Right hindlimb (tissue), 1 donor: ENCODE measurements around the gene PSMD5.

Source experiments
- DNase-seq: peaks from one replicate; pipeline ENCODE4 v3.0.0-alpha.2; 2018

Gene PSMD5

DNA sequence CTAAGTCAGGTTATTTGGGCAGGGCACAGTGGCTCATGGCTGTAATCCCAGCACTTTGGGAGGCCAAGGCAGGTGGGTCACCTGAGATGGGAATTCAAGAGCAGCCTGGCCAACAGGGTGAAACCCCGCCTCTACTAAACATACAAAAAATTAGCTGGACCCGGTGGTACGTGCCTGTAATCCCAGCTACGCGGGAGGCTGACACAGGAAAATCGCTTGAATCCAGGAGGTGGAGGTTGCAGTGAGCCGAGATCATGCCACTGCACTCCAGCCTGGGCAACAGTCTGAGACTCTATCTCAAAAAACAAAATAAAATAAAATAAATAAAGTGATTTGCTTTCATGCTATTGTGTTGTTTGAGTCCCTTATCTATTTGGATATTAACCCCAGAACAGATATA, 41.3 kb downstream of the PSMD5 start:
- no peak for DNase-seq

DNA sequence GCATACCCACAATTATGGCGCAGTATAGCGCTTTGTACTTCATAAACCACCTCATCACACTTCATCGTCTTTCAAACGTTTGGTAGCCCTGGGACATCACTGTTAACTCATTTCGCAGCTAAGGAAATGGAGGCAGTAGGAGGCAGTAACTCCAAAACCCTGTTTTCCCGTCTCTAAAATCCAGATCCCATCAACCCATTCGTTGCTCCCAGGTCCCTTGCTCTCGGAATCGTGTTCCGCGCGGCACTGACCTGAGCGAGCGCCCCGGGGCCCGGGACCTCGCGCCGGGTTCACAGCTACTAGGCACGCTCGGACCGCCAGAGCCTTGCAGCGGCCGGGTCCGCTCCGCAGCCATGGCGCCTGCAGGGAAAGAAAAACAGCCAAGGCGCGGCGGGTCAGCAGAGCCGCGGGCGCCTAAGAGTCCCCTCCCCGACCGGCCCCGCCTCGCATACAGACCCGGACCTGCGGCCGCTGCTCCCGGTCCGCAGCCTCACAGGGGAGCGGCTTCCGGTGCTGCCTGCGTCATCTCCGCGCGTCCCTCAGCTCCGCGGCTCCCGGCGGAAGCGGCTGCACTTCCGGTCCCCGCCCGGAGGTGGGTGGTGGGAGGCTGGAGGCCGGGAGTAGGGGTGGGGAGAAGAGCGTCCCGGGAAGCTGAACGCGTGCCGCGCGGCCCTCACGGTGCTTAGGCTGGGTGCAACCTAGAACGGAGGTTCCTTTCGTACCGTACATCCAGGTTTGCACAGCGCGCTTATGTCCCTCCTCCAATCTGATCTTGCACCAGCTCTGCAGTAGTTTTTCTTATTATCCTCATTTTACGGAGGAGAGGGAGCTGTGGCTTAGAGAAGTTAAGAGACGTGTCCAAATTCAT, 49.6 kb downstream of the PSMD5 start, which contains the start of gene FBXW2:
TSS of gene FBXW2 (minus strand) at position 519 of the 868 bp plus-strand sequence. CDS start 5,158 bp downstream, outside the sequence.
- peak; percentile 96 for DNase-seq

DNA sequence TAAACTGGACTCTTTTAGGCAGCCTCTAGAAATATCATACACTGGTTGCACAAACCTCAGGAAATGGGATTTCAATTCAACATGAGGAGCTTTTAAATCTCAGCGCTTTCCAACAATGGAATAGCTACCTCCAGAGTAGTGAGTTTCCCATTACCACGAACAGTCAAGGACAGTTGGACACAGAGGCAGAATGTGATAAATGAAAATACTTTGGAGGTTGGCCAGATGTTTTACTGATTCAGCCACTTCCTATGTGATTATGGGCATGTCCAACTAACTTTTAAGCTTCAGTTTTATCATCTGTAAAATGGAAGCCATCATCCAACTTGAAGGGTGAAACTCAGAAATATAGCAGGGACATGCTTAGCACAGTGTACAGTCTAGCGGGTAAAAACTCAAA, 51.6 kb downstream of the PSMD5 start:
- no peak for DNase-seq

DNA sequence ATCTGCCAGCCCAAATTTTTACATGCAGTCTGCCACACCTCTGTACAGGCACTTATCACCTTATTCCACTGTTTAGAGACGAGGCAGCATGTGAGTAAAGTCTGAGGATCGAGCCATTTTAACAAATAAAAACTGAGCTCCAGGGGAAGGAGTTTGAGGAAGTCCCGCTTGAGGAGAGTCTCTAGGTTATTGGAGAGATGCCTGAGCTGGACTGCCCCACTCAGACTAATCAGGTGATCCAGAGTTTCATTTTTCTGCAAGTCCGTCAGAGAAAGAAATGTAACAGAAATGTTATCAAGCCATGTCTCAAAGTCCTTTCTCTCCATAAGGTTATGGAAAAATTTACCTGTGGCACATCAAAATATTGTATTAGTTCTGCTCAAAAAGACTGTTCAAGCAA, 54.8 kb downstream of the PSMD5 start:
- no peak for DNase-seq

DNA sequence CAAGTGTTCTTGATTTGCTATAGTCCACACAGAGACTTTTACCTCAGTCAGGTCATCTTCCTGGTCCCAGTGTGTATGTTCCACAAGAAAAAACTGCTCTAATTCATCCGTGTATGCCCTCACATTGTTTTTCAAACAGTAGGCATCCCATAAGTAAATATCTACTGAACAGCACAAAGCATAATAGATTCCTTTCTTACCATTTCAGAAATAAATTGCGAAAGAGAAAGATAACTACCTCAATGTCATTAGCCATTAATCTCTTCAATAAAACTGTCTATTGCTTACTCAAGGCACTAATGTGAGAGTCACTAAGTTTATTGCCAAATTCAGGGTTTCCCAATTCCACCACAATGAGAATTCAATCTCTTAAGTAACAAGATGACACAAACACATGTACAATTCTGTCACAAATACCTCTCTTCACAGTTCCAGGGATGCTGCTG, 59.1 kb downstream of the PSMD5 start:
- no peak for DNase-seq

DNA sequence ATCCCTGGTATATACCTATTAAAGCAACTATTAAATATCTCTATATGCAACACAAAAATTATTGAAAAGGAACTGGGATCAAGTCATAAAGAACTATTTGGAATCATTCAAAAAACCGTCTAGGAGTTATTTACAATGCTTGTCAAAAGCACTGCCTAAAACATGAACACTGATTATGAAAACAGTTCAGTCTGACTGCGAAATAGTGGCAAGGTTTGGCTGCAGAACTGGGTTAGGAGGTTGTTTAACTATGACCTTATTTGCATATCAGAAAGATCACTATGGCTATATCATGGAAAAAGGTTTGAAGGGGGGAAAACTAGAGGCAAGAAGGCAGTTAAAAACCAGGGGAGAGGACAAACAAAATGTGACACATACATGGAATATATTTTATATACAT, 61.5 kb downstream of the PSMD5 start:
- DNase-seq: no peak

DNA sequence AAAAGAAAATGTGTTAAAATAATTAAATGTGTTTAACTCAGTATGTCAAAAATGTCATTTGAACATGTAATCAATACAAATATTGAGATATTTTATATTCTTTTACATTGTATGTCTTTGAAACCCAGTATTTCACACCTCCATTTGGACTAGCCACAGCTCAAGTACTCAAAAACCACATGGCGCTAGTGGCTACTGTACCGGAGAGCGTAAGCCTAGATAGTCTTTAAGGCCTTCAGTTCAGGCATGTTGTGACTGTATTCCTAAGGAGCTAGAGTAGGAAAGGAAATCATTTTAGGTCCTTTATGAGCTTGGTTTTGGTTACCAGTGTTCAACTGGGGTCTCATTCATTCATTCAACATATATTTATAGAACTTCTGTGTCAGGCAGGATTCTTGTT, 62.4 kb downstream of the PSMD5 start:
- DNase-seq: no peak

DNA sequence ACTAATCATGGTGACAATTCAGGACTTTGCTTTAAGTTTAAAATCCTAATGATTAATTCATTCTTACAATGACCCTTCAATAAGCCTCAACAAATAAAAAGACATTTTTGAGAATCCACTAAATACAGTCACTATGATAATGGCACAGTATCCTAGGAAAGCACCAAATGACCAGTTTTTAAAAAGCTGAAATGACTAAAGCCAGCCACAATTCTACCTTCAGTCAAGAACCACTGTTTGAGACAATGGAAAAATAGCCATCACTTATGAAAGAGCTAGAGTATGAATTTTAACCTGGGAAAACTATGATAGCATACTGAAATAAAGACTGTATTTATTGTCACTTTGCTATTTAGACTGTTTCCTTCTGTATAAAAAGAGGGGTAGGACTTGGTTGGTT, 63.5 kb downstream of the PSMD5 start:
- DNase-seq: no peak

DNA sequence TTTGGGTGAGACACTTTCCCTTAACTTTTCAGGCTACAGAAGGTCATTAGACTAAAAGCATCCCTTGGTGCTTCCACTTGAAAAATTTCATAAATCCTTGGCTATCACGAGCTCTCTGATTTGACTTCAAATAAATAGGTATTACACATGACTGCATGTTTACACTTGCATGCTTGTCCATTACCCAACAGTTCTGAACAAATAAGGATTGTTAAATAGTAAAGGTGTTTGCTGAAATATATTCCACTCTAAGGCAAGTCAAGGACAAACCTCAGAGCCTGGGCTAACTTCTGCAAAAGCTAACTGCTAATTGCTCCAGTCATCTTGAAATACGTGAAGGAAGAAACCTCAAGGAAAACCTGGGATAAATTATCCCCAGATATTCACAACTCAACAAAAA, 64.0 kb downstream of the PSMD5 start:
- DNase-seq: no peak

DNA sequence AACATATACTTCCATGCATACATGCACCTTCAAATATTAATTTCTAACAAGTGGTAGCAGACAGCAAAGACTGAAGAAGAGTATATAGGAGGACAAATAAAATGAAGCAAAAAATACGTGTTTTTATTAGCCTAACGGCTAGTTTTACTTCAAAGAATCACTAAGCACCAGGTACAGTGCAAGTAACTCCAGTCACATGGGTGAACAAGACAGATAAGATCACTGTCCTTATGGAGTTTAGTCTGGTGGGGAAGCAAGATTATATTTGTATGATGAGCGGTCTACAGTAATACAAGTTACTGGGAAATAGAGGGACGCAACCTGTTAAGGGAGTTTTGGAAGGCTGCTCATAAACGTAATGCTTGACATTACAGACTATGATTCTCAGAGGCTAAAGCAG, 65.5 kb downstream of the PSMD5 start:
- no peak for DNase-seq

DNA sequence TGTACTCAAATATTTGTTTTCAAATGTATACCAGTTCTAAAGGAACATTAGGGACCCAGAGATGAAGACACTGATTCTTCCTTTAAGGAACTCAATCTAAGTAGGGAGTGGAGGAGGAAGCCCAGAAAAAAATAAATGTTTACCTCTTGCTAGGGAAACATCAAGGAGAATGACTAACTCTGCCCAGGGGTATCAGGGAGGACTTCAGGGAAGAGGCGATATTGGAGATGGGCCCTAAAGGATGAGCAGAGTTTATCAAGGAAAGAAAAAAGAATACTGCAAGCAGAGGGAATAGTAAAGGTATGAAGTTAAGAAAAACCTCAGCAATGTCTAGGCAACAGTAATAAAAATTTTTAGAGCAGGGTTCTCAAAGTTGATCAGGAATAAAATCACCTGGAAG, 65.9 kb downstream of the PSMD5 start:
- DNase-seq: no peak

DNA sequence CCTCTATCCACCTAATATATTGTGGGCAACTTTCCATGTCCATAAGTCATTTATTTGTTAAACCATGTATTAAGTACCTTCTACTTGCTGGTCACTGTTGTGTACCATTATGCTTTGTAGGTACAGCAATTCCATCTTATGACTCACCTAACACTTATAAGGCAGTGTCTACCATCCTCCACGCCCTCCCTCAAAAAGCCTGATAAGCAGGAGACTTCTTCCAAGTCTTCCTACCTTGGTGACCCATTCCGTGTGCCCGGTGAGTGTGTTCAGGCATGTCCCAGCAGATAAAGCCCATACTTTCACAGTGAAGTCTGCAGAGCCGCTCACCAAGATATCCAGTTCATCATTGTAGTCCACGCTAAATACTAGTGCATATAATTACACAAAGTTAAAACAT, 66.9 kb downstream of the PSMD5 start:
- DNase-seq: no peak

DNA sequence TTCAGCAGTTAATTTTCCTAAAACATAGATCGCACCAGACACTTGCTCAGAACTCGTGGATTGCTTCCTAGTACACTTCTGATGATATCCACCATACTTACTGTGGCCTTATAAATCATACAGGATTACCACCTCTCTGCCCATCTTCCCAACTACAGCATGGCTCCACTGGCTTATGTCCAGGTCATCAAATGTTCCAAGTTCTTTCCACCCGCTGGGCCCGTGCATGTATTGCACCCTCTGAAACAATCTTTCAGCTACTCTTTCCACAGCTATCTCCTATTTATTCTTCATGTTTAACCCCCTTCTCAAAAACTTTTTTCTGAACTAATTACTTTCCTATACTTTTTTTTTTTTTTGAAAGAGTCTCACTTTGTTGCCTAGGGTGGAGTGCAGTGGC, 68.0 kb downstream of the PSMD5 start:
- no peak for DNase-seq

DNA sequence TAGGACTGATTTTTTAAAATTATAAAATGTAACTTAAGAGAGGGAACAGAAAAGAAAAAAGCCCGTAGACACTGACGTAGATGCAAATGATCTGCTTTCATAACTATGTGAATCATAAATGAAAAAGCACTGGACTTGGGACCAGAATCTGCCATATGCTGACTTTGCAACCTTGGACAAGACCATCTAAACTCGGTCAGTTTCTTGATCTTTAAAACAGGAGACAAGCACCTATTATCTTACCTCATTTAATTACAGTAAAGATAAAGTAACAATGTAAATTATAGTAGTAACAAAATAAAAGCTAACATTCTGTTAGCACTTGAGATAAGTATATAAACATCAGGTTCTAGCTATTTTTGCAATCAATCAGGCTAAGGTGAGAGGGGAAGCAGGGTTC, 69.5 kb downstream of the PSMD5 start:
- no peak for DNase-seq

DNA sequence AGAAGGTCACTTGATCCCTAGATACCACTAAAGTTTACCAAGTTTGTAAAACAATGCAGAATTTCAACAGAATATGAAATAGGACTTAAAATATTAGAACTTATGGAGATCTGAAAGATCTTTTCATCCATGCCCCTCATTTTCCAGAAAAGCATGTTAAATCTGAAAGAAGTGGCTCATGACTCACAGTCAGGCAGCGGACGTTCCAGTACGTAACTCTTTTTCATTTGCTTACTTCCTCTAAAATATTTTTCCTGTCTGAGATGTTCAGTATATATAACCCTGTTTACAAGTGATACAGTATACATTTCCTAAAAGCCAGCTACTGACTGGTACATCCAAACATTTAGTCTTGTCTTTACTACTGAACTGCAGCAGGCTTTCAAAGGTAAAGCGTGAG, 71.8 kb downstream of the PSMD5 start:
- DNase-seq: no peak

DNA sequence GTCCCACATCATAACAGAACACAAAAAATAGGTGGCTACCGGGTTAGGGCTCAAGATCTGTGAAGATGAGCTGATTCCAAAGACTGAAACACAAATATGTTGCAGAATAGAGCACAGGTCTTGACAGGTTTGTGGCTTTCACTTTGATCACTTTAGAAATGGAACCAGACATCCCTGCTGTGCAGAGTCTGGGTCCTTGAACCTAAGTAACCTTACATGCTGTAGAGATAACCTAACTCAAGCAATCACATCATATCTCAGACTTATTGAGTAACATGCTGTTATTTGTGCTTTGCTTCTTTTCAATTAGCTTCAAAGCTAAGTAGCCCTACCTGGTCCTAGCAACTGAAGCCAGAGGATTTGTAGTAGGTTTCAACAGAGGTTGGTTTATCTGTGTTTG, 73.8 kb downstream of the PSMD5 start:
- DNase-seq: no peak

DNA sequence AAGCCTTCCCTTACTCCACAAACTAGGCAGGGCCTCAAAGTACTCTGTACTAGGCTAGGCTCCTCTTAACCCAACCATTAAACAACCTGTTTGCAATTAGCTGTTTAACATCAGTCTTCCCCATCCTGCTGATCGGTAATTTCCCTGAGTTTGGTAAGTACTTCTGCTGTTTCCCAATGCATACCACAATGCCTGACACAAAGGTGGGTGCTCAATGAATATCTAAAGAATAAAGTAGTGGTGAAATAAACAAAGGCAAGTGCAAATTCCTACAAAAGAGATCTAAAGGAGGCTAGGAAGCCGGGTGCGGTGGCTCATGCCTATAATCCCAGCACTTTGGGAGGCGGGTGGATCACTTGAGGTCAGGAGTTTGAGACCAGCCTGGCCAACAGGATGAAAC, 74.5 kb downstream of the PSMD5 start:
- DNase-seq: no peak

DNA sequence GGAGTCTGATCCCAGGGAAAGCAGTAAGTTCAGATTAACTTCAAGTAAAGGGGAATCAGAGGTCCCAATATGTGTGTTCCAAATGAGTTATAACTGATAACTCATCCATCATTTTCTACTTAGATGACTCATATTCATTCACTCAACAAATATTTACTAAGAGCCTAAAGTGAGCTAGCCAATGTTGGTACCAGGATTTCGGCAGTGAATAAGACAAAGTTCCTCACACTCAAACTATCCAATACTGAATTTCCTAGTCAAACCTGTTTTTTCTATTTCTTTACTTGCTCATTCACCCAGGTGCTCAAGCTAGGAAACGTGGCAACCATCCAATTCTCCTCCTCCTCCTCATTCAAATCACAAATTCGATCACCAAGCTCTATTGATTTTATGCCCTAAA, 75.3 kb downstream of the PSMD5 start:
- DNase-seq: no peak
